Panc1 (cell line): ENCODE data around the gene TSPAN4.

Experiments
- CTCF ChIP-seq: fragments of 450-650 bp; IDR thresholded peaks from 2 replicates; pipeline ENCODE4 v1.5.1; 2017; ENCODE audit warnings: mild to moderate bottlenecking
- POLR2AphosphoS5 ChIP-seq: IDR thresholded peaks from 2 replicates; pipeline ENCODE4 v1.6.1; 2012; ENCODE audit warnings: mild to moderate bottlenecking, low read depth, low read length, moderate library complexity
- REST ChIP-seq, 2 experiments: IDR thresholded peaks; 2 replicates each; pipeline ENCODE4 v1.6.1; 2011 to 2012; ENCODE audit warnings: low read depth in 2 of 2, control low read depth in 1 of 2, low read length in 1 of 2, mild to moderate bottlenecking in 1 of 2, moderate library complexity in 1 of 2; ENCODE audit not compliant: insufficient read depth in 1 of 2
- SIN3A ChIP-seq: IDR thresholded peaks from 2 replicates; pipeline ENCODE4 v1.6.1; 2012; ENCODE audit warnings: low read depth, mild to moderate bottlenecking, low read length, moderate library complexity, borderline replicate concordance; ENCODE audit not compliant: insufficient read depth
- TCF7L2 ChIP-seq: IDR thresholded peaks from 2 replicates; pipeline ENCODE4 v1.6.1; 2011; ENCODE audit warnings: mild to moderate bottlenecking, low read depth, low read length, inconsistent platforms

- TF ChIP-seq CTCF (no peak), TCF7L2 (no peak), POLR2AphosphoS5 (no peak), REST (IDR thresholded peaks at IDR 0.05; ENCODE audit: insufficient read depth in 1 of 2, low read depth in 2 of 2, low read length in 1 of 2) (no peak), SIN3A (no peak)
Measured at GRCh38 chr11:883527-883926, 40.9 kb downstream of the TSPAN4 start.
